HEK293 (cell line): Measurements from ENCODE around the gene MIF.

ENCODE experiments used
- CTCF ChIA-PET: fragments of 350-600 bp; formaldehyde crosslinking; extraction: SDS; loops from one replicate; lab custom pipeline; 2021; ENCODE audit warnings: antibody characterized with exemption; lab: Yijun Ruan, JAX
- POLR2A ChIA-PET: fragments of 300-600 bp; formaldehyde crosslinking; extraction: SDS; loops from one replicate; lab custom pipeline; 2020; ENCODE audit warnings: antibody characterized with exemption, inconsistent platforms; lab: Yijun Ruan, JAX
- H3K27ac ChIP-seq: fragments of 200-500 bp; sonication (Bioruptor generic); 2 replicates; pipeline ENCODE4 v1.5.1; 2014; ENCODE audit warnings: low read depth, low read length, control low read depth, inconsistent platforms; ENCODE audit errors: extremely low read depth
- H3K36me3 ChIP-seq, 2 experiments: fragments of 200-500 bp in 1 of 2; sonication (Bioruptor generic) in 1 of 2; 1 replicate in 1 of 2; 2 replicates in 1 of 2; pipeline ENCODE4 v1.5.1; 2014 to 2017; ENCODE audit warnings: inconsistent platforms in 2 of 2, low read length in 2 of 2; ENCODE audit not compliant: control insufficient read depth in 2 of 2, insufficient read depth in 1 of 2
- H3K4me1 ChIP-seq: fragments of 200-500 bp; sonication (Bioruptor generic); 2 replicates; pipeline ENCODE4 v1.5.1; 2014; ENCODE audit warnings: mild to moderate bottlenecking, low read length, inconsistent platforms; ENCODE audit not compliant: control insufficient read depth, insufficient read depth
- H3K4me3 ChIP-seq: 2 replicates; pipeline ENCODE4 v1.5.1; 2011; ENCODE audit warnings: low read depth, mild to moderate bottlenecking, control low read depth, low read length, moderate library complexity
- H3K9me3 ChIP-seq: fragments of 200-500 bp; sonication (Bioruptor generic); 2 replicates; pipeline ENCODE4 v1.5.1; 2014; ENCODE audit warnings: low read depth, low read length, inconsistent platforms; ENCODE audit not compliant: control insufficient read depth, insufficient read depth
- FEZF1 ChIP-seq: fragments of 450-650 bp; formaldehyde crosslinking; IDR thresholded peaks from 2 replicates; pipeline ENCODE4 v1.5.1; 2016; ENCODE audit warnings: missing biosample characterization, missing genetic modification characterization
- SP3 ChIP-seq: fragments of 450-650 bp; formaldehyde crosslinking; IDR thresholded peaks from 2 replicates; pipeline ENCODE4 v1.5.1; 2016; ENCODE audit warnings: missing biosample characterization, missing genetic modification characterization
- ZBTB10 ChIP-seq: fragments of 450-650 bp; formaldehyde crosslinking; IDR thresholded peaks from 2 replicates; pipeline ENCODE4 v1.5.1; 2016; ENCODE audit warnings: missing biosample characterization, missing genetic modification characterization
- ZBTB20 ChIP-seq: fragments of 450-650 bp; formaldehyde crosslinking; IDR thresholded peaks from 2 replicates; pipeline ENCODE4 v1.5.1; 2016; ENCODE audit warnings: missing biosample characterization, missing genetic modification characterization
- ZBTB8A ChIP-seq: fragments of 450-650 bp; formaldehyde crosslinking; IDR thresholded peaks from 2 replicates; pipeline ENCODE4 v1.5.1; 2016; ENCODE audit warnings: missing biosample characterization, missing genetic modification characterization
- ZEB2 ChIP-seq: fragments of 450-650 bp; formaldehyde crosslinking; IDR thresholded peaks from 2 replicates; pipeline ENCODE4 v1.5.1; 2016; ENCODE audit warnings: missing biosample characterization, missing genetic modification characterization
- ZFP41 ChIP-seq: fragments of 450-650 bp; formaldehyde crosslinking; IDR thresholded peaks from 2 replicates; pipeline ENCODE4 v1.5.1; 2016; ENCODE audit warnings: missing biosample characterization, missing genetic modification characterization, borderline replicate concordance
- ZNF121 ChIP-seq: fragments of 450-650 bp; formaldehyde crosslinking; IDR thresholded peaks from 2 replicates; pipeline ENCODE4 v1.5.1; 2016; ENCODE audit warnings: missing biosample characterization, missing genetic modification characterization
- ZNF133 ChIP-seq: fragments of 450-650 bp; formaldehyde crosslinking; IDR thresholded peaks from 2 replicates; pipeline ENCODE4 v1.5.1; 2016; ENCODE audit warnings: missing biosample characterization, missing genetic modification characterization
- ZNF138 ChIP-seq: fragments of 450-650 bp; formaldehyde crosslinking; IDR thresholded peaks from 2 replicates; pipeline ENCODE4 v1.5.1; 2016; ENCODE audit warnings: missing biosample characterization, missing genetic modification characterization, borderline replicate concordance
- ZNF175 ChIP-seq: fragments of 450-650 bp; formaldehyde crosslinking; IDR thresholded peaks from 2 replicates; pipeline ENCODE4 v1.5.1; 2016; ENCODE audit warnings: missing biosample characterization, missing genetic modification characterization
- ZNF18 ChIP-seq: fragments of 450-650 bp; formaldehyde crosslinking; IDR thresholded peaks from 2 replicates; pipeline ENCODE4 v1.5.1; 2016; ENCODE audit warnings: missing biosample characterization, missing genetic modification characterization
- ZNF266 ChIP-seq: fragments of 450-650 bp; formaldehyde crosslinking; IDR thresholded peaks from 2 replicates; pipeline ENCODE4 v1.5.1; 2016; ENCODE audit warnings: missing biosample characterization, missing genetic modification characterization, low read depth
- ZNF48 ChIP-seq: fragments of 450-650 bp; formaldehyde crosslinking; IDR thresholded peaks from 2 replicates; pipeline ENCODE4 v1.5.1; 2016; ENCODE audit warnings: missing biosample characterization, missing genetic modification characterization
- ZNF555 ChIP-seq: fragments of 450-650 bp; formaldehyde crosslinking; conservative IDR thresholded peaks from 2 replicates; pipeline ENCODE4 v1.5.1; 2017; ENCODE audit warnings: missing biosample characterization, mild to moderate bottlenecking, missing genetic modification characterization, inconsistent platforms
- ZNF660 ChIP-seq: fragments of 450-650 bp; IDR thresholded peaks from 2 replicates; pipeline ENCODE4 v1.5.1; 2018; ENCODE audit warnings: missing biosample characterization, mild to moderate bottlenecking, missing genetic modification characterization
- ZNF701 ChIP-seq: fragments of 450-650 bp; formaldehyde crosslinking; IDR thresholded peaks from 2 replicates; pipeline ENCODE4 v1.5.1; 2016; ENCODE audit warnings: missing biosample characterization, missing genetic modification characterization
- ZNF830 ChIP-seq: fragments of 450-650 bp; IDR thresholded peaks from 2 replicates; pipeline ENCODE4 v1.5.0; 2018; ENCODE audit warnings: missing biosample characterization, missing genetic modification characterization, low read depth, mild to moderate bottlenecking, moderate library complexity
- ZSCAN18 ChIP-seq: fragments of 450-650 bp; formaldehyde crosslinking; IDR thresholded peaks from 2 replicates; pipeline ENCODE4 v1.5.1; 2016; ENCODE audit warnings: missing biosample characterization, missing genetic modification characterization
- TF ChIP-seq, protein P1 (sequence below): fragments of 450-650 bp; formaldehyde crosslinking; IDR thresholded peaks from 2 replicates; pipeline ENCODE4 v1.5.1; 2016; ENCODE audit warnings: missing biosample characterization, missing genetic modification characterization

Gene MIF

DNA sequence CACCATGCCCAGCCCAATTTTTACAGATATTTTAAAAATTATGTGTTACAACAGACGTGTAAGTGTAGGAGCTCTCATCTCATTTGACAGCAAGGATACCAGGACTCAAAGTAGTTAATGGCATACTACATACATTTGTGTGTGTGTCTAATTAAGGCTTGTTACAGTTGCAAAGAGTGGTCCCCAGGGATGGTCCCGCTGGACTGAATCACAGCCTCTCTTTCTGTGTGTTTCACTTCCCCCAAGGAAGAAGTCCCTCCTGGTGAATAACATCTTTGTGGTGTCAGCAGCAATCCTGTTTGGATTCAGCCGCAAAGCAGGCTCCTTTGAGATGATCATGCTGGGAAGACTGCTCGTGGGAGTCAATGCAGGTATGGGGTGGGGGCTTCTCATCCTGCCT, 19.3 kb upstream of the MIF start:
- CTCF ChIA-PET, result interaction anchor here (0.6 to 4.5 kb wide), 4 partner anchors 12 to 55 kb away, joined by 3 to 26 read pairs (median 3); no protein-coding TSS in a partner anchor
- no peaks in the 10 kb centered on the region for H3K9me3 ChIP-seq
- H3K27ac ChIP-seq, result no peak overlapping the region
- POLR2A ChIA-PET, result interaction anchor here (0.8 to 3.4 kb wide), 2 partner anchors 19 to 39 kb away, joined by 3 to 13 read pairs; partner anchors contain the start of gene MIF
- TF ChIP-seq, protein P1, sequence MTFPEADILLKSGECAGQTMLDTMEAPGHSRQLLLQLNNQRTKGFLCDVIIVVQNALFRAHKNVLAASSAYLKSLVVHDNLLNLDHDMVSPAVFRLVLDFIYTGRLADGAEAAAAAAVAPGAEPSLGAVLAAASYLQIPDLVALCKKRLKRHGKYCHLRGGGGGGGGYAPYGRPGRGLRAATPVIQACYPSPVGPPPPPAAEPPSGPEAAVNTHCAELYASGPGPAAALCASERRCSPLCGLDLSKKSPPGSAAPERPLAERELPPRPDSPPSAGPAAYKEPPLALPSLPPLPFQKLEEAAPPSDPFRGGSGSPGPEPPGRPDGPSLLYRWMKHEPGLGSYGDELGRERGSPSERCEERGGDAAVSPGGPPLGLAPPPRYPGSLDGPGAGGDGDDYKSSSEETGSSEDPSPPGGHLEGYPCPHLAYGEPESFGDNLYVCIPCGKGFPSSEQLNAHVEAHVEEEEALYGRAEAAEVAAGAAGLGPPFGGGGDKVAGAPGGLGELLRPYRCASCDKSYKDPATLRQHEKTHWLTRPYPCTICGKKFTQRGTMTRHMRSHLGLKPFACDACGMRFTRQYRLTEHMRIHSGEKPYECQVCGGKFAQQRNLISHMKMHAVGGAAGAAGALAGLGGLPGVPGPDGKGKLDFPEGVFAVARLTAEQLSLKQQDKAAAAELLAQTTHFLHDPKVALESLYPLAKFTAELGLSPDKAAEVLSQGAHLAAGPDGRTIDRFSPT (tag by site-specific recombination), result no peak
- TF ChIP-seq ZFP41 (tag by site-specific recombination), result no peak
- TF ChIP-seq ZNF701 (tag by site-specific recombination), result no peak
- peak; percentile 85 for TF ChIP-seq ZNF133
- no peaks in the 10 kb centered on the region for H3K4me1 ChIP-seq
- no peak overlapping the region for H3K4me3 ChIP-seq
- H3K36me3 ChIP-seq, result peaks cover 0 to 24% of the 10 kb centered on the region in 2 experiments; a peak in 2 of 3 replicates

GRCh38 chr22:23875801-23876200, 18.4 kb upstream of the MIF start:
- ChIA-PET CTCF (interaction anchor here (0.7 to 1.4 kb wide), 3 partner anchors 13 to 26 kb away, joined by 3 to 9 read pairs (median 3); no protein-coding TSS in a partner anchor), POLR2A (no interaction called here)
- Histone ChIP-seq H3K27ac (no peak overlapping the region), H3K4me1 (no peaks in the 10 kb centered on the region), H3K9me3 (no peaks in the 10 kb centered on the region), H3K4me3 (no peak overlapping the region), H3K36me3 (peaks cover 0 to 19% of the 10 kb centered on the region in 2 experiments; a peak in 2 of 3 replicates)
- TF ChIP-seq ZNF18 (tag by site-specific recombination), result no peak
- no peak for TF ChIP-seq ZNF138

- H3K9me3 ChIP-seq, result no peaks in the 10 kb centered on the region
- CTCF ChIA-PET, result interaction anchor here (0.7 kb wide), 1 partner anchor 646 kb away, joined by 3 read pairs; no protein-coding TSS in a partner anchor
- no peak overlapping the region for H3K27ac ChIP-seq
- POLR2A ChIA-PET, result interaction anchor here (0.6 kb wide), 1 partner anchor 322 kb away, joined by 8 read pairs; no protein-coding TSS in a partner anchor
- no peak overlapping the region for H3K4me3 ChIP-seq
- TF ChIP-seq ZNF660 (tag by site-specific recombination) (no peak), ZNF121 (tag by site-specific recombination) (no peak), ZNF266 (tag by site-specific recombination) (no peak), ZNF830 (tag by site-specific recombination) (no peak), ZBTB20 (no peak), ZBTB8A (tag by site-specific recombination) (no peak), ZEB2 (tag by site-specific recombination) (no peak), ZNF175 (tag by site-specific recombination) (no peak), ZNF555 (tag by site-specific recombination) (no peak), ZNF48 (tag by site-specific recombination) (no peak), ZSCAN18 (tag by site-specific recombination) (no peak), FEZF1 (tag by site-specific recombination) (no peak), SP3 (tag by site-specific recombination) (no peak), ZNF18 (tag by site-specific recombination) (no peak), ZBTB10 (tag by site-specific recombination) (no peak)
- H3K36me3 ChIP-seq, result peaks cover 0 to 19% of the 10 kb centered on the region in 2 experiments; a peak in 1 of 3 replicates
- H3K4me1 ChIP-seq, result no peaks in the 10 kb centered on the region
Measured at GRCh38 chr22:23877566-23877965, 16.6 kb upstream of the MIF start.
